IMR-90 (cell line): ENCODE data around the gene CEP104. TPM values are rescaled to one million over a fixed set of nuclear protein-coding genes. Genes with fewer than 3 reads are reported as not detected.

ENCODE experiments used
- ATAC-seq: fragments of 200-7000 bp; cut with Tn5 transposase; 2 replicates; pipeline ENCODE4 v1.9.1; 2020; ENCODE audit warnings: low read depth, mild to moderate bottlenecking, moderate library complexity
- BruUV-seq: library from RNA; stranded (reverse); fragments of 400-500 nt; replicated peaks from 2 replicates; lab custom pipeline; 2021; lab: Mats Ljungman, UMichigan
- CTCF ChIA-PET: fragments of 300-600 bp; formaldehyde crosslinking; extraction: SDS; loops from one replicate; lab custom pipeline; 2021; ENCODE audit warnings: antibody characterized with exemption; lab: Yijun Ruan, JAX
- POLR2A ChIA-PET: fragments of 300-600 bp; sonication (Branson Sonifier 250); formaldehyde crosslinking; loops from one replicate; lab custom pipeline; 2022; ENCODE audit warnings: antibody characterized with exemption; ENCODE audit not compliant: unreplicated experiment; lab: Charles Lee
- DNase-seq: peaks from one replicate; pipeline ENCODE4 v3.0.0; 2013
- H2AFZ ChIP-seq: replicated peaks from 2 replicates; pipeline ENCODE3; 2013; ENCODE audit warnings: low read length, mild to moderate bottlenecking; ENCODE audit not compliant: poor library complexity
- H2AK5ac ChIP-seq: 2 replicates; pipeline ENCODE4 v1.6.1; 2013; ENCODE audit warnings: low read depth, low read length, inconsistent platforms
- H2AK9ac ChIP-seq: replicated peaks from 2 replicates; pipeline ENCODE3; 2013; ENCODE audit warnings: mild to moderate bottlenecking, low read depth, low read length, moderate library complexity; ENCODE audit not compliant: poor library complexity
- H2BK120ac ChIP-seq: 2 replicates; pipeline ENCODE4 v1.6.1; 2013; ENCODE audit warnings: low read depth, low read length, inconsistent platforms
- H2BK15ac ChIP-seq: 3 replicates; pipeline ENCODE4 v1.6.1; 2013; ENCODE audit warnings: low read depth, low read length, inconsistent platforms
- H2BK20ac ChIP-seq: 2 replicates; pipeline ENCODE4 v1.6.1; 2013; ENCODE audit warnings: low read depth, mild to moderate bottlenecking, inconsistent platforms, low read length, moderate library complexity
- H2BK5ac ChIP-seq: 2 replicates; pipeline ENCODE4 v1.6.1; 2013; ENCODE audit warnings: mild to moderate bottlenecking, low read depth, low read length, inconsistent platforms; ENCODE audit not compliant: poor library complexity, severe bottlenecking
- H3K14ac ChIP-seq: replicated peaks from 2 replicates; pipeline ENCODE4 v1.6.1; 2013; ENCODE audit warnings: low read depth, low read length, inconsistent platforms
- H3K18ac ChIP-seq: 2 replicates; pipeline ENCODE4 v1.6.1; 2013; ENCODE audit warnings: low read depth, low read length, control low read depth
- H3K23ac ChIP-seq: 2 replicates; pipeline ENCODE4 v1.6.1; 2013; ENCODE audit warnings: low read depth, low read length, inconsistent platforms
- H3K27ac ChIP-seq: 2 replicates; pipeline ENCODE4 v1.5.1; 2013; ENCODE audit warnings: mild to moderate bottlenecking, control low read depth, low read length; ENCODE audit not compliant: insufficient read depth
- H3K27me3 ChIP-seq: 2 replicates; pipeline ENCODE4 v1.6.1; 2013; ENCODE audit warnings: low read length; ENCODE audit not compliant: control insufficient read depth, insufficient read depth
- H3K36me3 ChIP-seq: 2 replicates; pipeline ENCODE4 v1.6.1; 2013; ENCODE audit warnings: low read length, mixed read lengths; ENCODE audit not compliant: control insufficient read depth, insufficient read depth
- H3K4ac ChIP-seq: 2 replicates; pipeline ENCODE4 v1.6.1; 2013; ENCODE audit warnings: low read depth, low read length, inconsistent platforms
- H3K4me1 ChIP-seq: 2 replicates; pipeline ENCODE4 v1.6.1; 2013; ENCODE audit warnings: low read length, mixed read lengths; ENCODE audit not compliant: control insufficient read depth, insufficient read depth
- H3K4me2 ChIP-seq: 2 replicates; pipeline ENCODE4 v1.6.1; 2013; ENCODE audit warnings: low read depth, mild to moderate bottlenecking, control low read depth, low read length, moderate library complexity
- H3K4me3 ChIP-seq: 2 replicates; pipeline ENCODE4 v1.5.1; 2013; ENCODE audit warnings: low read depth, mild to moderate bottlenecking, control low read depth, low read length, moderate library complexity; ENCODE audit not compliant: insufficient read depth
- H3K56ac ChIP-seq: 2 replicates; pipeline ENCODE4 v1.6.1; 2013; ENCODE audit warnings: low read length, inconsistent platforms; ENCODE audit not compliant: insufficient read depth; ENCODE audit errors: extremely low read depth
- H3K79me1 ChIP-seq, 2 experiments: 2 replicates each; pipeline ENCODE4 v1.6.1; 2013; ENCODE audit warnings: low read length in 2 of 2, inconsistent platforms in 1 of 2, low read depth in 1 of 2
- H3K9ac ChIP-seq: 2 replicates; pipeline ENCODE4 v1.6.1; 2013; ENCODE audit warnings: low read depth, low read length, control low read depth
- H3K9me1 ChIP-seq: 2 replicates; pipeline ENCODE4 v1.6.1; 2013; ENCODE audit warnings: low read length, inconsistent platforms; ENCODE audit not compliant: insufficient read depth
- H3K9me3 ChIP-seq: 2 replicates; pipeline ENCODE4 v1.6.1; 2013; ENCODE audit warnings: low read length; ENCODE audit not compliant: control insufficient read depth, insufficient read depth
- H4K20me1 ChIP-seq: 2 replicates; pipeline ENCODE4 v1.6.1; 2013; ENCODE audit warnings: low read length, inconsistent platforms; ENCODE audit not compliant: insufficient read depth
- H4K5ac ChIP-seq: 2 replicates; pipeline ENCODE4 v1.6.1; 2013; ENCODE audit warnings: mild to moderate bottlenecking, low read depth, low read length, control low read depth
- H4K8ac ChIP-seq, 2 experiments: 2 replicates each; pipeline ENCODE4 v1.6.1; 2013; ENCODE audit warnings: low read depth in 2 of 2, low read length in 2 of 2, control low read depth in 1 of 2, inconsistent platforms in 1 of 2
- H4K91ac ChIP-seq: 2 replicates; pipeline ENCODE4 v1.6.1; 2013; ENCODE audit warnings: low read depth, low read length, inconsistent platforms; ENCODE audit not compliant: insufficient read depth
- BHLHE40 ChIP-seq: fragments of 150-350 bp; IDR thresholded peaks from 2 replicates; pipeline ENCODE4 v1.6.1; 2016; ENCODE audit warnings: mild to moderate bottlenecking, low read depth, low read length
- CEBPB ChIP-seq: IDR thresholded peaks from 2 replicates; pipeline ENCODE4 v1.6.1; 2012; ENCODE audit warnings: low read depth, low read length, improper control_type of control experiment
- CHD1 ChIP-seq: IDR thresholded peaks from 2 replicates; pipeline ENCODE4 v1.6.1; 2012; ENCODE audit warnings: low read depth, low read length, improper control_type of control experiment
- CTCF ChIP-seq: conservative IDR thresholded peaks from 2 replicates; pipeline ENCODE4 v1.5.1; 2012; ENCODE audit warnings: mild to moderate bottlenecking, low read depth, low read length, improper control_type of control experiment
- ELK1 ChIP-seq: fragments of 150-350 bp; IDR thresholded peaks from 2 replicates; pipeline ENCODE4 v1.6.1; 2016; ENCODE audit warnings: low read depth, mild to moderate bottlenecking, low read length, moderate library complexity, borderline replicate concordance
- FOS ChIP-seq: fragments of 150-350 bp; IDR thresholded peaks from 2 replicates; pipeline ENCODE4 v1.6.1; 2016; ENCODE audit warnings: low read depth, low read length
- MAFK ChIP-seq: IDR thresholded peaks from 2 replicates; pipeline ENCODE4 v1.6.1; 2012; ENCODE audit warnings: low read depth, low read length, improper control_type of control experiment
- MAZ ChIP-seq: IDR thresholded peaks from 2 replicates; pipeline ENCODE4 v1.6.1; 2012; ENCODE audit warnings: low read depth, mild to moderate bottlenecking, low read length, improper control_type of control experiment, moderate library complexity, borderline replicate concordance
- MXI1 ChIP-seq: IDR thresholded peaks from 2 replicates; pipeline ENCODE4 v1.6.1; 2012; ENCODE audit warnings: low read depth, mild to moderate bottlenecking, low read length, moderate library complexity, borderline replicate concordance
- NFE2L2 ChIP-seq: fragments of 150-350 bp; IDR thresholded peaks from 2 replicates; pipeline ENCODE4 v1.6.1; 2016; ENCODE audit warnings: low read depth, mild to moderate bottlenecking, low read length
- POLR2A ChIP-seq: IDR thresholded peaks from 2 replicates; pipeline ENCODE4 v1.6.1; 2012; ENCODE audit warnings: mild to moderate bottlenecking, low read depth, low read length
- RAD21 ChIP-seq: IDR thresholded peaks from 2 replicates; pipeline ENCODE4 v1.6.1; 2012; ENCODE audit warnings: low read length, improper control_type of control experiment
- RCOR1 ChIP-seq: IDR thresholded peaks from 2 replicates; pipeline ENCODE4 v1.6.1; 2012; ENCODE audit warnings: mild to moderate bottlenecking, low read length, improper control_type of control experiment; ENCODE audit not compliant: insufficient replicate concordance
- RFX5 ChIP-seq: IDR thresholded peaks from 2 replicates; pipeline ENCODE4 v1.8.0; 2012; ENCODE audit warnings: low read depth, mild to moderate bottlenecking, low read length, moderate library complexity
- SMC3 ChIP-seq: fragments of 150-350 bp; IDR thresholded peaks from 2 replicates; pipeline ENCODE4 v1.6.1; 2016; ENCODE audit warnings: low read depth, mild to moderate bottlenecking, antibody characterized with exemption, low read length, moderate library complexity
- USF2 ChIP-seq: fragments of 150-350 bp; IDR thresholded peaks from 2 replicates; pipeline ENCODE4 v1.6.1; 2017; ENCODE audit warnings: mild to moderate bottlenecking, antibody characterized with exemption, low read length, low read depth
- WGBS, 2 experiments: methylation state at CpG; one replicate each; pipeline versions ENCODE4 v1.1.5 to v1.1.7; 2013; ENCODE audit warnings: missing lambda C conversion rate in 2 of 2; ENCODE audit not compliant: insufficient read length in 1 of 2; ENCODE audit errors: extremely low coverage in 2 of 2; 5-methylcytosine and 5-hydroxymethylcytosine counted together
- dilution Hi-C: fragments of 300-500 bp; cut with HindIII; formaldehyde crosslinking; loops from one replicate; pipeline ENCODE4 v1.14.3; 2018; ENCODE audit warnings: low sequenced_read_pairs; ENCODE audit not compliant: unreplicated experiment
- in situ Hi-C: fragments of 300-500 bp; cut with MboI; formaldehyde crosslinking; loops from 3 replicates; pipeline ENCODE4 v1.14.3; 2019; ENCODE audit warnings: low sequenced_read_pairs, inconsistent platforms, mixed read lengths
- intact Hi-C: fragments of 100-400 bp; cut with micrococcal nuclease; formaldehyde crosslinking; loops from 2 replicates; pipeline ENCODE4 v1.10.0; 2022
- polyA plus RNA-seq, 3 experiments: library from polyadenylated mRNA; depleted of rRNA; stranded (reverse); fragments of >200 nt; gene quantifications; 2 replicates each; pipeline ENCODE4 v1.2.3, GENCODE V29; 2012; ENCODE audit warnings: low replicate concordance in 1 of 3
- total RNA-seq: library from RNA; depleted of rRNA; stranded (reverse); fragments of >200 nt; gene quantifications from 2 replicates; pipeline ENCODE4 v1.2.3, GENCODE V29; 2012

CEP104 gene
- total and polyA plus RNA-seq, 2 of the 4 experiments (the other 2 are of a cell fraction) = 14.3 to 17.5 TPM

GRCh38 chr1:3770047-3770765 lies 86.8 kb downstream of the CEP104 start:
- Histone ChIP-seq H3K9ac (no peak overlapping the region), H3K4me2 (no peak overlapping the region), H2BK15ac (no peak overlapping the region), H3K14ac (no peak overlapping the region), H3K9me1 (no peaks in the 10 kb centered on the region), H4K20me1 (no peaks in the 10 kb centered on the region), H4K8ac (no peak overlapping the region), H3K18ac (no peak overlapping the region), H3K27ac (no peak overlapping the region), H2BK5ac (no peak overlapping the region), H3K56ac (no peak overlapping the region), H3K4me3 (no peak overlapping the region), H3K23ac (no peak overlapping the region), H3K9me3 (no peaks in the 10 kb centered on the region), H2AFZ (no peak overlapping the region), H2BK120ac (no peak overlapping the region), H2AK9ac (peak overlapping the region; percentile 61), H4K91ac (no peak overlapping the region), H3K79me1 (no peaks in the 10 kb centered on the region), H3K4me1 (peaks cover 8% of the 10 kb centered on the region), H3K27me3 (peaks cover 3% of the 10 kb centered on the region), H2BK20ac (no peak overlapping the region), H3K4ac (no peak overlapping the region), H3K36me3 (no peaks in the 10 kb centered on the region), H4K5ac (no peak overlapping the region), H2AK5ac (no peak overlapping the region)
- ChIA-PET CTCF (no interaction called here), POLR2A (no interaction called here)
- intact Hi-C loops = no loop called here
- in situ Hi-C loops = no loop called here
- no TSS peak for BruUV-seq
- TF ChIP-seq FOS (no peak), ELK1 (no peak), MAFK (no peak), CHD1 (no peak), CEBPB (no peak), RAD21 (no peak), MAZ (no peak), USF2 (no peak), NFE2L2 (no peak), RFX5 (no peak), CTCF (no peak), MXI1 (no peak), BHLHE40 (no peak), POLR2A (no peak), RCOR1 (no peak), SMC3 (no peak)
- no peak for ATAC-seq
- DNase-seq = no peak
- dilution Hi-C loops = no loop called here
- WGBS, 2 experiments = 91% methylated on average over 6 of the region's 16 CpGs; no CpG with 5 or more reads in 1 of the 2 experiments
